Urothelium cell line (cell line): ENCODE results near the gene PDHX.

Experiments
- DNase-seq: peaks from one replicate; pipeline ENCODE4 v3.0.0; 2011; ENCODE audit warnings: low spot score, mixed read lengths
- FAIRE-seq: peaks from 2 replicates; lab custom pipeline; 2011; peaks lifted over from hg19 to GRCh38; lab: Jason Lieb, UNC

The PDHX gene

DNA sequence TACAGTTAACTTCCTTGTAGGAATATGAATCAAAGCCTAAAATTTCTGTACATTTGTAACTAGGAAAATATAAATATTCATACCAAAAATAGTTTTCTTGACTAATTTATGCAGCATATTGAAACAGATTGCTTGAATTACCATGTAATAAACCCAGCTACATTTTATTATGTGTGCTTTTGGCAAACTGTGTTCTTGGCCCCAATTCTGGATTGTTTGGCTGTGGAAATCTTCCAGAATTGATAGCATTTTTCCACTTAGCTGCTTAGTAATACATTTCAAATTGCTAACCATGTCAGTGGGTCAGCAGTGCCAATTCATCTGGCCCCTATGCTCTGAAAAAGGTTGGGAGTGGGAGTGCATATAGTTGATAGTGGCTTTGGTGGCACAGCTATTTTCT, 32.3 kb downstream of the PDHX start:
- DNase-seq (no peak), FAIRE-seq (no peak)

GRCh38 chr11:34953955-34954354, 37.5 kb downstream of the PDHX start:
- no peak for FAIRE-seq

DNA sequence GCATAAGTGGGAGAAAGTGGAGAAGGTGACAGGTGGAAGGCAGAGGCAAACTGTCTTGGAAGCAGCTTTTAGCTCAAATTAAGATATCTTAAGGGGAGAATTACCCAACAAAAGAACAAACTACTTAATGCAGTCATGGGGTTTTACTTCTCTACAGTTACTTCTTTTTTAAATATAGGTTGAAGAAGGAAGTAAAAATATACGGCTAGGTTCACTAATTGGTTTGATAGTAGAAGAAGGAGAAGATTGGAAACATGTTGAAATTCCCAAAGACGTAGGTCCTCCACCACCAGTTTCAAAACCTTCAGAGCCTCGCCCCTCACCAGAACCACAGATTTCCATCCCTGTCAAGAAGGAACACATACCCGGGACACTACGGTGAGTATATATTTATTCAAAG, 40.8 kb downstream of the PDHX start:
- FAIRE-seq = no peak
- DNase-seq = no peak

More at GRCh38 chr11:34953955-34954354, 37.5 kb downstream of the PDHX start:
- DNase-seq = no peak

- no peak for FAIRE-seq
- DNase-seq = no peak
Observed at GRCh38 chr11:34957606-34958005, 41.2 kb downstream of the PDHX start.

GRCh38 chr11:34959770-34960169, 43.4 kb downstream of the PDHX start:
- FAIRE-seq = peak; percentile 50
- no peak for DNase-seq

DNA sequence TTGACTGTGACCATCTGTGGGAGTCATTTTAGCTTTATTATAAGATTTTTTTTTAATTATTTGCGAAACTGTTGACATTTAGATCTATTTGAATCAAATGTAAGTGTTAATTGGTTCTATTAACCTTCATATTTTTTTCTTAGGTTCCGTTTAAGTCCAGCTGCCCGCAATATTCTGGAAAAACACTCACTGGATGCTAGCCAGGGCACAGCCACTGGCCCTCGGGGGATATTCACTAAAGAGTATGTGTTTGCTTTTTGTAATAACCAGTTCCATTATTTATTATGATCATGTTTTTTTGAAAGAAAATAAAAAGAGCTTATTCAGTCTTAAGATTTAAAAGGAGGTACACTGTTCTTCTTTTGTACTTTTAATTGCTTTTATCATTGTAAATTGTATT, 43.9 kb downstream of the PDHX start:
- FAIRE-seq (no peak), DNase-seq (no peak)

DNA sequence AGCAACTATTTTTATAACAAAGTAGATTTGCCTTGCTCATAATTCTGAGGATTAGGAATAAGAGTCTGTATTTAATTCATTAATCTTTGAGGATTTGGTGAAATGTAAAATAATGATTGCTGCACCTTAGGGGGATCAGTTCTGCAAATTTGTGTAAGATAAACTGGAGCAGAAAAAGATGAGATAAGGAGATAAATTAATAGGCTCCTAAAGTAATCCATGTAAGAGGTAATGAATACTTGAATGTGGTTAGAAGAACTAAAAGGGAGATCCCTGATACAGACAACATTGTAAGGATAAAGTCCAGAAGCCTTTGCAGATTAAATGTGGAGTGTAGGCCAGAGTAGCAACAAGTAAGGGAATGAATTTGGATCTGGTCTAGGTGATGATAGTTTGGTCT, 45.6 kb downstream of the PDHX start:
- FAIRE-seq = no peak
- no peak for DNase-seq

- FAIRE-seq (no peak), DNase-seq (no peak)
Observed at GRCh38 chr11:34963351-34963750, 46.9 kb downstream of the PDHX start.

GRCh38 chr11:34964610-34965331, 48.4 kb downstream of the PDHX start:
- no peak for FAIRE-seq

DNA sequence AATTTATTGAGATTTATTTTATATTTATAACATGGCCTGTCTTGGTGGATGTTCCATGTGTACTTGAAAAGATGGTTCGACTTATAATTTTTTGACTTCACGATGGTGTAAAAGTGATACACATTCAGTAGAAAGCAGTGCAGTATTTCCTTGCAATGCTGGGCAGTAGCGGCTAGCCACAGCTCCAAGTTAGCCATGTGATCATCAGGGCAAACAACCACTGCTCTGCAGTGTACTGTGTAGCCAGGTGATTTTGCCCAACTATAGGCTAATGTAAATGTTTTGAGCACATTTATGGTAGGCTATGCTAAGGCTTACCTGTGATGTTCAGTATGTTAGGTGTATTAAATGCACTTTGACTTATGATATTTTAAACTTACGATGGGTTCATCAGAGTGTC, 52.4 kb downstream of the PDHX start:
- FAIRE-seq = no peak
- no peak for DNase-seq

More at GRCh38 chr11:34964610-34965331, 48.4 kb downstream of the PDHX start:
- DNase-seq = no peak

DNA sequence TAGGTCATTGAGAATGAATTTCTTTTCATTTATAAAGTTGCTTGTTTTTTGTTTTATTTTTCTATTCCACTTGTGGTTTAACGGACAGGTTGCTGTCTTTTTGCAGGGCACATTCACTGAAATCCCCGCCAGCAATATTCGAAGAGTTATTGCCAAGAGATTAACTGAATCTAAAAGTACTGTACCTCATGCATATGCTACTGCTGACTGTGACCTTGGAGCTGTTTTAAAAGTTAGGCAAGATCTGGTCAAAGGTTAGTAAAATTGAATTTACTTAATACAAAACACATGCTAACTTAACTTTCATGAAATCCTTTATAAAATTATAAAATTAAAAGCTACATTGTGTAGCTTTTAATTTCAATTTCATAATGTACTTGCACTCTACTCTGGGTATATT, 53.6 kb downstream of the PDHX start:
- DNase-seq (no peak), FAIRE-seq (no peak)

DNA sequence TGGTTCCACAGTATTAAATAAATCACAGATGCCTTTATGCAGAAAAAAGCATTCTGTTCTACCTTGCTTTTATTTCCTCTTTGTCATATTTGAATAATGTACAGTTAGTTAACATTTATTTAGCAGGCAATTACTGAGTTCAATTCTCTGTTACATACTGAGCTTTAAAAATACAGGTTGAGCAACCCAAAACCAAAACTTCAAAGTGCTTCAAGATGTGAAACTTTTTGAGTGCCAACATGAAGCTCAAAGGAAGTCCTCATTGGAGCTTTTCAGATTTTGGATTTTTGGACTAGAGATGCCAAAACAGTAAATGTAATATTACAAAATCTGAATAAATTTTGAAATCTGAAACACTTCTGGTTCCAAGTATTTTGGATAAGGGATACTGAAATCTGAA, 54.1 kb downstream of the PDHX start:
- FAIRE-seq (no peak), DNase-seq (no peak)

- FAIRE-seq = no peak
- no peak for DNase-seq
Observed at GRCh38 chr11:34971928-34972327, 55.5 kb downstream of the PDHX start.

- FAIRE-seq = no peak
Observed at GRCh38 chr11:34972366-34972765, 55.9 kb downstream of the PDHX start.

DNA sequence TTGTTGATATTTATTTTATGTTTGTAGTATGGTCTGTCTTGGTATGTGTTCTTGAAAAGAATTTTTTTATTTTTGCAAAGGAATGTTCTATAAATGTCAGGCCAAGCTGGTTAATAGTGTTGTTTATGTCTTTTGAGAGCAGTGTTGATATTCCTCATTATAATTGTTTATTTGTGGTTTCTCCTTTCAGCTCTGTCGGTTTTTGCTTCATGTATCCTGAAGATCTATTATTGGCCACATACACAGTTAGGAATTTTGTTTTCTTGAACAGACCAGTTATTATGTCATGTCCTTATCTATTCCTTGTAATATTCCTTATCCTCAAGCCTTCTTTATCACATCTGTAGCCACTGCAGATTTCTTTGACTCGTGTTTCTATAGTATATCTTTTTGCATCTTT, 56.5 kb downstream of the PDHX start:
- no peak for FAIRE-seq
- DNase-seq = no peak

More at GRCh38 chr11:34972366-34972765, 55.9 kb downstream of the PDHX start:
- no peak for DNase-seq

- FAIRE-seq = no peak
- DNase-seq = no peak
Observed at GRCh38 chr11:34975482-34975881, 59.1 kb downstream of the PDHX start.

DNA sequence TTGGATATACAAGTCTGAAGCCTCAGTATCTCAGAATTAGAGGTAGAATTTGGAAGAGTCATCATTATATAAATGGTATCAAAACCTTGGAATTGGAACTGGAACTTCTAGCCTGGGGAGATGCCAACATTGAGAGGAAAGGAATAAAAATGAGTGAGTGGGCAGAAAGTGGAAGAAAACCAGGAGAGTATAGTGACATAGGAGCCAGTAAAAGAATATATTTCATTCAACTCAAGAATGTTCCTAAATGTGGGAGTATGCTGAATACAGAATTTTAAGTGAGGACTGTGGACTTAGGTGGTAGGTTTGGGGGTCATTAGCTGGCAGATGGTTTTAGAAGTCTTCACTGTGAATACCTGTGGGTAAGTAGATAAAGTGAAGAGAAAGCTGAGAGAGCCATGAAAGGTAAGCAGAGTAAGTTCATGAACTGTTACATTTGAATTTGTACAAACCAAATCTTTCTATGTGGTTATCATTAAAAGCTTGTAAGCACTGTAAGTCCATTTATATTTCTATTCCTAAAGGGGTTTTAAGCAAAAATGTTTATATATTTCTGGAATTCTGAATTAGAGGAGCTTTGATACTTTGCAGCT, 60.2 kb downstream of the PDHX start:
- no peak for FAIRE-seq
- DNase-seq = no peak

DNA sequence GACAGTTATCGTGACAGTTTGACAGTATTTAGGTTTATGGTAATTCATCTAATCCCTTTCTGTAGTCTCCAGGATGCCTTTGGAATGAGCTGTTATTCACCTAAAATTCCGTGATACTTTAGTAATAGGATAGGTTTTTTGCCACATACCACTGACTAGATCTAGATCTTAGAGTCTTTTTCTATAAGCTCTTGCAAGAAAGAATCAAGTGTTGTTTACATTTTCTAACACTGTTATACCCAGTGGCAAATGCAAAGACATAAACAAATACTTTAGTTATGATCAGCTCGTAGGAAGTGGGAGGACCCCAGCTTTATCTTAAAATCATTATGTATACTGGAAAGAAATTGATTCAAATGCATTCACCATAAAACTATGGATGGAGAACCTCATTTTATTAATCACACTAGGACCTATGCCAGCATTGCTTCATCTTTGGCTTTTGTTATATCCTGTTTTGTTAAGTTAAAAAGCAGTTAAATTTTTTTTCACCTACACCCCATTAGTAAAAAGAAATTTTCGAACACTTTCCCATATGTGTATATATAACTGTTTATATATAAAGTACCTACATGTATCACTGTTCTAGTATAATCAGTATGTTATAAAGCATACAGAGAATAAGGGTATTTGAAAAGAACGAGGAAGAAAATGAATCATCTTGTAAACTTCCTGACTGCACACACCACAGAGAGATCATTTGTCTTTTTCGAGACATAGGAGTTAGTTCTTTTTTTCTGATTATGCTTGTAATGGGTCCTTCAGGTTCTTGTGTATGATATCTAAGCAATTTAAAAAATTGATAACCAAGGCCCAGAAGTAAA, 60.9 kb downstream of the PDHX start:
- DNase-seq (peak; percentile 20), FAIRE-seq (no peak)

- FAIRE-seq = no peak
- DNase-seq = peak; percentile 22
Observed at GRCh38 chr11:34978236-34979191, 62.1 kb downstream of the PDHX start.

GRCh38 chr11:34984514-34984913, 68.1 kb downstream of the PDHX start:
- DNase-seq = no peak
- no peak for FAIRE-seq
